Measurements from ENCODE around the gene TSHZ2.

The TSHZ2 gene

GRCh38 chr20:53224851-53225250, 252.7 kb downstream of the TSHZ2 start:
- in situ Hi-C loops (cut with MboI; ENCODE audit: low sequenced_read_pairs): no loop called here

- in situ Hi-C loops (cut with MboI; ENCODE audit: low sequenced_read_pairs): no loop called here
Observed at GRCh38 chr20:53226826-53227225, 254.7 kb downstream of the TSHZ2 start.

- in situ Hi-C loops (cut with MboI; ENCODE audit: low sequenced_read_pairs): no loop called here
Observed at GRCh38 chr20:53227523-53227922, 255.4 kb downstream of the TSHZ2 start.

- in situ Hi-C loops (cut with MboI; ENCODE audit: low sequenced_read_pairs): no loop called here
Observed at GRCh38 chr20:53231061-53231460, 258.9 kb downstream of the TSHZ2 start.

- in situ Hi-C loops (cut with MboI; ENCODE audit: low sequenced_read_pairs): no loop called here
Observed at GRCh38 chr20:53237461-53237860, 265.3 kb downstream of the TSHZ2 start.

GRCh38 chr20:53238121-53238660, 266.0 kb downstream of the TSHZ2 start:
- in situ Hi-C loops (cut with MboI; ENCODE audit: low sequenced_read_pairs): no loop called here

GRCh38 chr20:53243152-53243551, 271.0 kb downstream of the TSHZ2 start:
- in situ Hi-C loops (cut with MboI; ENCODE audit: low sequenced_read_pairs): no loop called here

- in situ Hi-C loops (cut with MboI; ENCODE audit: low sequenced_read_pairs): no loop called here
Observed at GRCh38 chr20:53244711-53245110, 272.6 kb downstream of the TSHZ2 start.

- in situ Hi-C loops (cut with MboI; ENCODE audit: low sequenced_read_pairs): no loop called here
Observed at GRCh38 chr20:53245574-53245973, 273.4 kb downstream of the TSHZ2 start.

GRCh38 chr20:53247468-53248103, 275.4 kb downstream of the TSHZ2 start:
- in situ Hi-C loops (cut with MboI; ENCODE audit: low sequenced_read_pairs): no loop called here

GRCh38 chr20:53250456-53250855, 278.3 kb downstream of the TSHZ2 start:
- in situ Hi-C loops (cut with MboI; ENCODE audit: low sequenced_read_pairs): no loop called here

- in situ Hi-C loops (cut with MboI; ENCODE audit: low sequenced_read_pairs): no loop called here
Observed at GRCh38 chr20:53252002-53252401, 279.8 kb downstream of the TSHZ2 start.

GRCh38 chr20:53253668-53254067, 281.5 kb downstream of the TSHZ2 start:
- in situ Hi-C loops (cut with MboI; ENCODE audit: low sequenced_read_pairs): no loop called here

GRCh38 chr20:53255102-53255710, 283.0 kb downstream of the TSHZ2 start:
- in situ Hi-C loops (cut with MboI; ENCODE audit: low sequenced_read_pairs): no loop called here

- in situ Hi-C loops (cut with MboI; ENCODE audit: low sequenced_read_pairs): no loop called here
Observed at GRCh38 chr20:53258741-53259140, 286.6 kb downstream of the TSHZ2 start.

GRCh38 chr20:53260168-53260567, 288.0 kb downstream of the TSHZ2 start:
- in situ Hi-C loops (cut with MboI; ENCODE audit: low sequenced_read_pairs): no loop called here

- in situ Hi-C loops (cut with MboI; ENCODE audit: low sequenced_read_pairs): no loop called here
Observed at GRCh38 chr20:53260591-53260990, 288.4 kb downstream of the TSHZ2 start.

GRCh38 chr20:53262365-53262764, 290.2 kb downstream of the TSHZ2 start:
- in situ Hi-C loops (cut with MboI; ENCODE audit: low sequenced_read_pairs): no loop called here

- in situ Hi-C loops (cut with MboI; ENCODE audit: low sequenced_read_pairs): no loop called here
Observed at GRCh38 chr20:53263554-53264438, 291.6 kb downstream of the TSHZ2 start.

GRCh38 chr20:53264604-53265003, 292.4 kb downstream of the TSHZ2 start:
- in situ Hi-C loops (cut with MboI; ENCODE audit: low sequenced_read_pairs): no loop called here

GRCh38 chr20:53265304-53265875, 293.2 kb downstream of the TSHZ2 start:
- in situ Hi-C loops (cut with MboI; ENCODE audit: low sequenced_read_pairs): no loop called here

Measured in hTERT RPE-1 (cell line).